ENCODE measurements around the gene CACNB2.

DNA sequence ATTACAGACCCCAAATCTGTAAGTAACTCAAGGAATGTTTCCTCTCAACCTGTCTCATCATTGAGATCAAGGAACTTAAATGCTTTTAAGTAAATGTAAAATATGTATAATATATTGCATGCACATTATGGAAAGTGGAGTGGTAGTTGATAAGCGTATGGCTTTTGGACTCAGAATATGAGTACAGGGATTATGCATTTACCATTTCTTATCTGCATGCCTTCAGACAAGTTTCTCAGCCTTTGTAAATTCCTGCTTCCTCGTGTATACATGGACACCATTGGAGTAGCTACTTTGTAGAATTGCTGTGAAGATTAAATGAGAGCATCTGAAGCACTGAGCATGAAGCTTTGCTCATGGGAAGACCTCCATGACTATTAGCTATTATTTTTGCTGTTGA is 70.5 kb downstream of the CACNB2 start:
- no peak for TF ChIP-seq GATA2 (IDR thresholded peaks at IDR 0.05; ENCODE audit: low read depth, low read length)
- no peak for TF ChIP-seq GATA3 (IDR thresholded peaks at IDR 0.05; ENCODE audit: low read depth, low read length)

All from SH-SY5Y (cell line).